B cell (primary cell): ENCODE measurements around the gene TBC1D1. TPM values are rescaled to one million over a fixed set of nuclear protein-coding genes. Genes with fewer than 3 reads are reported as not detected.

Experiments used
- ATAC-seq: fragments of 200-7000 bp; cut with Tn5 transposase; one replicate; pipeline ENCODE4 v1.10.0; 2021; ENCODE audit warnings: low read depth, mild to moderate bottlenecking, moderate number of reproducible peaks, moderate library complexity
- CTCF ChIA-PET: fragments of 350-600 bp; sonication (Branson Sonifier 250); formaldehyde crosslinking; loops from one replicate; lab custom pipeline; 2021; ENCODE audit warnings: antibody characterized with exemption, inconsistent platforms; lab: Charles Lee
- POLR2A ChIA-PET: fragments of 350-600 bp; sonication (Branson Sonifier 250); formaldehyde crosslinking; loops from one replicate; lab custom pipeline; 2021; ENCODE audit warnings: antibody characterized with exemption; lab: Charles Lee
- DNase-seq: peaks from one replicate; pipeline ENCODE4 v3.0.0; 2013
- H2AFZ ChIP-seq: 2 replicates; pipeline ENCODE4 v1.6.1; 2012; ENCODE audit warnings: mild to moderate bottlenecking, low read depth, low read length; ENCODE audit not compliant: insufficient read depth, poor library complexity, severe bottlenecking
- H3K27ac ChIP-seq, 2 donors: 1 replicate in 1 of 2; 2 replicates in 1 of 2; pipeline ENCODE4 v1.5.1; 2012 to 2013; ENCODE audit warnings: low read length in 2 of 2, mild to moderate bottlenecking in 2 of 2, moderate library complexity in 1 of 2
- H3K27me3 ChIP-seq, 4 experiments: fragments of 200-600 bp in 1 of 4; sonication (generic) in 1 of 4; replicated peaks in 1 of 4; 1 replicate in 2 of 4; 2 replicates in 2 of 4; pipeline versions ENCODE4 v1.6.1 to v1.7.0; 2013 to 2016; ENCODE audit warnings: low read length in 3 of 4, mild to moderate bottlenecking in 2 of 4, mixed read lengths in 1 of 4, moderate library complexity in 1 of 4; ENCODE audit not compliant: insufficient read depth in 4 of 4, control insufficient read depth in 3 of 4; ENCODE audit errors: control extremely low read depth in 1 of 4
- H3K36me3 ChIP-seq, 2 experiments: replicated peaks in 1 of 2; 1 replicate in 1 of 2; 2 replicates in 1 of 2; pipeline versions ENCODE4 v1.6.1 to v1.7.1; 2013; ENCODE audit warnings: low read length in 1 of 2; ENCODE audit not compliant: insufficient read depth in 2 of 2, control insufficient read depth in 1 of 2; ENCODE audit errors: control extremely low read depth in 1 of 2, extremely low read depth in 1 of 2
- H3K4me1 ChIP-seq, 2 donors: fragments of 200-600 bp in 1 of 2; sonication (generic) in 1 of 2; 1 replicate in 1 of 2; 2 replicates in 1 of 2; pipeline versions ENCODE4 v1.5.1 to v1.6.1; 2013 to 2017; ENCODE audit warnings: low read length in 2 of 2; ENCODE audit not compliant: control insufficient read depth in 2 of 2, insufficient read depth in 2 of 2
- H3K4me2 ChIP-seq: replicated peaks from 2 replicates; pipeline ENCODE3; 2012; ENCODE audit warnings: mild to moderate bottlenecking, low read depth, low read length; ENCODE audit not compliant: poor library complexity, severe bottlenecking
- H3K4me3 ChIP-seq, 5 experiments: fragments of 200-600 bp in 1 of 5; sonication (generic) in 1 of 5; 1 replicate in 3 of 5; 2 replicates in 2 of 5; pipeline versions ENCODE4 v1.5.1 to v1.7.0; 2011 to 2016; ENCODE audit warnings: low read length in 4 of 5, mild to moderate bottlenecking in 4 of 5, low read depth in 2 of 5, control low read depth in 1 of 5, moderate library complexity in 1 of 5; ENCODE audit not compliant: insufficient read depth in 1 of 5; ENCODE audit errors: control extremely low read depth in 1 of 5, extremely low read depth in 1 of 5
- H3K79me2 ChIP-seq: fragments of 200-600 bp; sonication (generic); one replicate; pipeline ENCODE4 v1.6.0; 2016; ENCODE audit warnings: low read length; ENCODE audit not compliant: control insufficient read depth, insufficient read depth
- H3K9ac ChIP-seq: fragments of 200-600 bp; sonication (generic); 2 replicates; pipeline ENCODE4 v1.6.1; 2017; ENCODE audit warnings: mild to moderate bottlenecking, low read length, moderate library complexity
- H3K9me3 ChIP-seq, 3 donors: one replicate each; pipeline versions ENCODE4 v1.6.1 to v1.7.1; 2013; ENCODE audit warnings: low read length in 2 of 3; ENCODE audit not compliant: control insufficient read depth in 2 of 3, insufficient read depth in 1 of 3; ENCODE audit errors: control extremely low read depth in 1 of 3
- H4K20me1 ChIP-seq: 2 replicates; pipeline ENCODE4 v1.6.0; 2012; ENCODE audit warnings: mild to moderate bottlenecking, low read length; ENCODE audit not compliant: insufficient read depth, control insufficient read depth, poor library complexity, severe bottlenecking
- H3K27ac Mint-ChIP-seq: one replicate; pipeline ENCODE4 v1.8.0; 2021; ENCODE audit warnings: mixed read lengths
- H3K27me3 Mint-ChIP-seq: one replicate; pipeline ENCODE4 v1.8.0; 2021; ENCODE audit warnings: mixed read lengths
- H3K4me1 Mint-ChIP-seq: one replicate; pipeline ENCODE4 v1.8.0; 2021; ENCODE audit warnings: mixed read lengths
- H3K4me3 Mint-ChIP-seq: one replicate; pipeline ENCODE4 v1.8.0; 2021; ENCODE audit warnings: mixed read lengths
- H3K9me3 Mint-ChIP-seq: one replicate; pipeline ENCODE4 v1.8.0; 2022; ENCODE audit warnings: mixed read lengths; ENCODE audit not compliant: insufficient read depth
- CTCF ChIP-seq: fragments of 200-600 bp; IDR thresholded peaks from one replicate; pipeline ENCODE4 v1.8.0; 2022; ENCODE audit warnings: antibody characterized with exemption, mild to moderate bottlenecking
- EZH2 ChIP-seq: IDR thresholded peaks from 2 replicates; pipeline ENCODE4 v1.6.1; 2012; ENCODE audit warnings: borderline replicate concordance, low read depth, mild to moderate bottlenecking, moderate library complexity, low read length; ENCODE audit not compliant: insufficient read depth, poor library complexity, severe bottlenecking
- WGBS: methylation state at CpG from one replicate; pipeline ENCODE4 v1.1.5; 2013; ENCODE audit warnings: missing lambda C conversion rate; ENCODE audit not compliant: insufficient coverage; 5-methylcytosine and 5-hydroxymethylcytosine counted together
- intact Hi-C: fragments of 100-400 bp; cut with micrococcal nuclease; formaldehyde crosslinking; loops from one replicate; pipeline ENCODE4 v1.10.0; 2022
- polyA plus RNA-seq: library from polyadenylated mRNA; depleted of rRNA; stranded (reverse); fragments of >200 nt; gene quantifications from 2 replicates; pipeline ENCODE4 v1.2.3, GENCODE V29; 2012
- total RNA-seq, 2 donors: library from RNA; stranded (reverse); fragments of 120-200 nt in 1 of 2; gene quantifications; 1 replicate in 1 of 2; 2 replicates in 1 of 2; pipeline versions ENCODE4 v1.2.3 to v1.2.4, GENCODE V29; 2013 to 2022

TBC1D1 gene
- total and polyA plus RNA-seq, 2 donors (not counting 1 experiment from before 2014, with no cell fraction given) = 88.2 to 98.7 TPM

- peak overlapping the region; percentile 90 for H3K4me2 ChIP-seq
- Mint-ChIP-seq H3K4me1 (peaks cover 44% of the 10 kb centered on the region), H3K27me3 (no peaks in the 10 kb centered on the region), H3K27ac (peak overlapping the region; percentile 83), H3K4me3 (peak overlapping the region; percentile 91), H3K9me3 (no peaks in the 10 kb centered on the region)
- peaks cover 39 to 43% of the 10 kb centered on the region in 2 donors for H3K4me1 ChIP-seq
- peaks cover 46% of the 10 kb centered on the region for H3K79me2 ChIP-seq
- DNase-seq (peak; percentile 90), ATAC-seq (peak; percentile 84)
- ChIA-PET POLR2A (interaction anchor here (0.9 to 2.2 kb wide), 2 partner anchors 10 to 86 kb away, joined by 5 to 7 read pairs; no protein-coding TSS in a partner anchor), CTCF (interaction anchor here (0.5 to 4.4 kb wide), 13 partner anchors 11 to 176 kb away, joined by 3 to 38 read pairs (median 7); partner anchors contain the start of genes PGM2 and TBC1D1)
- TF ChIP-seq CTCF = no peak
- no peak for TF ChIP-seq EZH2
- intact Hi-C loops = loop anchor here (1.0 to 10.0 kb wide), 8 partner anchors 85 to 1065 kb away; partner anchors contain the start of genes KLF3, PGM2, RELL1 and TLR6
- no peaks in the 10 kb centered on the region for H3K9me3 ChIP-seq
- peaks cover 15% of the 10 kb centered on the region for H4K20me1 ChIP-seq
- H2AFZ ChIP-seq = peak overlapping the region; percentile 85
- 0% methylated on average over 38 of the region's 50 CpGs for WGBS
- H3K27ac ChIP-seq = peak overlapping the region; percentile 75 to 93
- peak overlapping the region; percentile 96 for H3K9ac ChIP-seq
- no peaks in the 10 kb centered on the region for H3K27me3 ChIP-seq
- peak overlapping the region in 4 of 5 experiments; percentile 40 to 91 (median 69) for H3K4me3 ChIP-seq
- no peaks in the 10 kb centered on the region for H3K36me3 ChIP-seq
These were observed 86.1 kb downstream of the TBC1D1 start for GRCh38 chr4:37976991-37977470.
